Neural cell (in vitro differentiated cells): ENCODE data around the gene DNASE2. TPM values are rescaled to one million over a fixed set of nuclear protein-coding genes. Genes with fewer than 3 reads are reported as not detected.

Source experiments
- H2AFZ ChIP-seq: fragments of 200-600, 300-800 bp; sonication (generic), shearing (Covaris generic); 2 replicates; pipeline ENCODE4 v1.6.0; 2014; ENCODE audit warnings: low read depth, mild to moderate bottlenecking, antibody characterized with exemption, low read length, moderate library complexity
- H3F3A ChIP-seq: fragments of 200-600 bp; shearing (Covaris generic); 2 replicates; pipeline ENCODE4 v1.6.1; 2016; ENCODE audit warnings: mild to moderate bottlenecking, moderate library complexity, mixed read lengths, antibody characterized with exemption, low read length; ENCODE audit not compliant: insufficient read depth, poor library complexity, severe bottlenecking
- H3K27ac ChIP-seq: fragments of 200-600, 300-800 bp; sonication (generic), shearing (Covaris generic); 2 replicates; pipeline ENCODE4 v1.5.1; 2014; ENCODE audit warnings: mild to moderate bottlenecking, low read length, moderate library complexity
- H3K27me3 ChIP-seq: fragments of 300-800, 200-600 bp; sonication (generic), shearing (Covaris generic); 2 replicates; pipeline ENCODE4 v1.6.0; 2014; ENCODE audit warnings: mild to moderate bottlenecking, low read depth, low read length, moderate library complexity; ENCODE audit not compliant: insufficient read depth
- H3K36me3 ChIP-seq: fragments of 300-800, 200-600 bp; sonication (generic), shearing (Covaris generic); 2 replicates; pipeline ENCODE4 v1.5.1; 2014; ENCODE audit warnings: mild to moderate bottlenecking, antibody characterized with exemption, low read length, moderate library complexity; ENCODE audit not compliant: insufficient read depth
- H3K4me2 ChIP-seq: fragments of 300-800, 200-600 bp; sonication (generic), shearing (Covaris generic); 2 replicates; pipeline ENCODE4 v1.6.0; 2014; ENCODE audit warnings: mild to moderate bottlenecking, low read length
- H3K4me3 ChIP-seq: fragments of 300-800, 200-600 bp; sonication (generic), shearing (Covaris generic); 2 replicates; pipeline ENCODE4 v1.5.1; 2014; ENCODE audit warnings: mild to moderate bottlenecking, low read length, moderate library complexity
- H3K79me2 ChIP-seq: fragments of 200-600 bp; shearing (Covaris generic); replicated peaks from 2 replicates; pipeline ENCODE4 v1.6.0; 2014; ENCODE audit warnings: mild to moderate bottlenecking, low read length, moderate library complexity; ENCODE audit not compliant: insufficient read depth
- H3K9ac ChIP-seq: fragments of 300-800, 200-600 bp; sonication (generic), shearing (Covaris generic); 2 replicates; pipeline ENCODE4 v1.6.1; 2016; ENCODE audit warnings: mild to moderate bottlenecking, low read length, mixed read lengths
- H3K9me2 ChIP-seq: fragments of 200-600 bp; shearing (Covaris generic); 2 replicates; pipeline ENCODE4 v1.6.1; 2016; ENCODE audit warnings: mild to moderate bottlenecking, low read length, mixed read lengths; ENCODE audit not compliant: insufficient read depth
- H3K9me3 ChIP-seq: fragments of 200-600, 300-800 bp; sonication (generic), shearing (Covaris generic); 2 replicates; pipeline ENCODE4 v1.6.1; 2016; ENCODE audit warnings: mild to moderate bottlenecking, mixed run types, low read length, moderate library complexity, mixed read lengths
- H4K20me1 ChIP-seq: fragments of 200-600 bp; shearing (Covaris generic); 2 replicates; pipeline ENCODE4 v1.6.1; 2016; ENCODE audit warnings: mild to moderate bottlenecking, mixed run types; ENCODE audit not compliant: insufficient read depth
- EP300 ChIP-seq: fragments of 450-650 bp; conservative IDR thresholded peaks from 2 replicates; pipeline ENCODE4 v1.6.1; 2014; ENCODE audit warnings: antibody characterized with exemption, mild to moderate bottlenecking, moderate library complexity; ENCODE audit not compliant: poor library complexity, severe bottlenecking
- EZH2 ChIP-seq: fragments of 200-600, 300-800 bp; shearing (Covaris generic), sonication (generic); IDR thresholded peaks from 2 replicates; pipeline ENCODE4 v1.6.1; 2014; ENCODE audit warnings: antibody characterized with exemption, low read length, borderline replicate concordance, mild to moderate bottlenecking; ENCODE audit not compliant: insufficient read depth, poor library complexity, severe bottlenecking
- MXI1 ChIP-seq: fragments of 450-650 bp; conservative IDR thresholded peaks from 2 replicates; pipeline ENCODE4 v1.6.1; 2014; ENCODE audit warnings: antibody characterized with exemption, mild to moderate bottlenecking; ENCODE audit not compliant: poor library complexity, severe bottlenecking
- POLR2AphosphoS5 ChIP-seq: IDR thresholded peaks from 2 replicates; pipeline ENCODE4 v1.6.1; 2012
- RAD21 ChIP-seq: fragments of 450-650 bp; conservative IDR thresholded peaks from 2 replicates; pipeline ENCODE4 v1.6.1; 2014; ENCODE audit warnings: antibody characterized with exemption, mild to moderate bottlenecking, moderate library complexity
- SMC3 ChIP-seq: fragments of 450-650 bp; conservative IDR thresholded peaks from 2 replicates; pipeline ENCODE4 v1.6.1; 2014; ENCODE audit warnings: antibody characterized with exemption, mild to moderate bottlenecking, moderate library complexity; ENCODE audit not compliant: poor library complexity
- TAF1 ChIP-seq: IDR thresholded peaks from 2 replicates; pipeline ENCODE4 v1.6.1; 2012; ENCODE audit warnings: low read depth
- polyA plus RNA-seq: library from polyadenylated mRNA; depleted of rRNA; stranded (reverse); fragments of >200 nt; gene quantifications from 2 replicates; pipeline ENCODE4 v1.2.3, GENCODE V29; 2014
- TF ChIP-seq, protein P1 (sequence below): IDR thresholded peaks from 2 replicates; pipeline ENCODE4 v1.6.1; 2012; ENCODE audit warnings: borderline replicate concordance
- TF ChIP-seq, protein P2 (sequence below): fragments of 450-650 bp; IDR thresholded peaks from 2 replicates; pipeline ENCODE4 v1.5.1; 2014; ENCODE audit warnings: antibody characterized with exemption, mild to moderate bottlenecking, moderate library complexity; ENCODE audit not compliant: poor library complexity, severe bottlenecking

Gene DNASE2
- polyA plus RNA-seq, 1 donor from 2014 or later = 0.59 TPM

DNA sequence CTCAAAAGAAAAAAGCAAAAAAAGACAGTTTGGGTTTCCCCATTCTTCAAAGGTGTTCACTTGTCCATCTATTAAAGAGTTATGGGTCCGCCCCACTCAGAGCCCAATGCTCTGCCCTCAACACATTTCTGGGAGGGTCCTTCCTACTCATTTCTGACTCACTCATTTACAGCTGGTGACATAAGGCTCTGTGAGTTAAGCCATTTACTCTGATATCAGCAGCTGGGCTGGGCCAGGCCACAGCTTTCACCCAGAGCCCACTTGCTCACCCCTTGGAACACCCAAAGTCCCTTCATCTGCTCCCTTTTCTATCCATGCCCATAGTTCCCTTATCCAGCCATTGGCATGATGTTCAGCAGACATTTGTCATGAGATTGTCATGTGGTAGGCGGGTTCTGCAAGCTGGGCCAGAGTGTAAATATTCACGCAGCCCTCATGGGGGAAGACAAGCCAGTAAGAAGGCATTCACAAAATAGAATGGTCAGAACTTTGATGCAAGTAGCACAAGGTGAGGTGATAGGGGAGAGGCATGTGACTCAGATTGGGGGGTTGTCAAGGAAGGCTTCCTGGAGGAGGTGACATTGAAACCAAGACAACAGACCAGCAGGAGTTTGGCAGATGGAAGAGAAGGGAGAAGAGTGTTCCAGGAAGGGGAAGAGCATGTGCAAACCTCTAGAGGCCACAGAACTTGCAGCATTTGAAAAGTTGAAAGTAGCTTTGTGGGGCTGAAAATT is 37.1 kb downstream of the DNASE2 start:
- no peak overlapping the region for H2AFZ ChIP-seq

DNA sequence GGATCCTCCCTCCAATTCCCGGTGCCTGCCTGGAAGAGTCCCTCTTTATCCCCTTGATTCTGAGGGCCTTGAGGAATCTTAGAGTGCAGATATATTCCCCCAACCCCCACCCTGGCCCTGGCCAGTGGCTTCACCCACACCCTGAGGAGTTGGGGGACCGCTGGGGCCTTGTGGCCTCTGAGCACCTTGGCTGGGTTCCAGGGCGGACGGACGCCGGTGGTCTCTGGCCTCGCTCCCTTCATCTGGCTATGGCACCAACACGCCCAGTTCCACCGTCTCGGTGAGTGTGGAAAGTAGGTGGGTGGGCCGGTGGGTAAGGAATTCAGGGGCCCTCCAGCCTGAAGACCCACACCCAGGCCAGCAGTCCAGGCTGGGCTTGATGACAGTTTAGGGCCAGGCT is 37.9 kb downstream of the DNASE2 start:
- H2AFZ ChIP-seq = no peak overlapping the region
- peaks cover 9% of the 10 kb centered on the region for H3K36me3 ChIP-seq
- H3K27ac ChIP-seq = no peak overlapping the region
- H3K9me2 ChIP-seq = no peaks in the 10 kb centered on the region
- H4K20me1 ChIP-seq = peaks cover 16% of the 10 kb centered on the region
- no peaks in the 10 kb centered on the region for H3K27me3 ChIP-seq
- no peaks in the 10 kb centered on the region for H3F3A ChIP-seq
- no peaks in the 10 kb centered on the region for H3K9me3 ChIP-seq
- no peak overlapping the region for H3K4me2 ChIP-seq
- TF ChIP-seq TAF1 = no peak
- no peak for TF ChIP-seq MXI1
- TF ChIP-seq, protein P1, sequence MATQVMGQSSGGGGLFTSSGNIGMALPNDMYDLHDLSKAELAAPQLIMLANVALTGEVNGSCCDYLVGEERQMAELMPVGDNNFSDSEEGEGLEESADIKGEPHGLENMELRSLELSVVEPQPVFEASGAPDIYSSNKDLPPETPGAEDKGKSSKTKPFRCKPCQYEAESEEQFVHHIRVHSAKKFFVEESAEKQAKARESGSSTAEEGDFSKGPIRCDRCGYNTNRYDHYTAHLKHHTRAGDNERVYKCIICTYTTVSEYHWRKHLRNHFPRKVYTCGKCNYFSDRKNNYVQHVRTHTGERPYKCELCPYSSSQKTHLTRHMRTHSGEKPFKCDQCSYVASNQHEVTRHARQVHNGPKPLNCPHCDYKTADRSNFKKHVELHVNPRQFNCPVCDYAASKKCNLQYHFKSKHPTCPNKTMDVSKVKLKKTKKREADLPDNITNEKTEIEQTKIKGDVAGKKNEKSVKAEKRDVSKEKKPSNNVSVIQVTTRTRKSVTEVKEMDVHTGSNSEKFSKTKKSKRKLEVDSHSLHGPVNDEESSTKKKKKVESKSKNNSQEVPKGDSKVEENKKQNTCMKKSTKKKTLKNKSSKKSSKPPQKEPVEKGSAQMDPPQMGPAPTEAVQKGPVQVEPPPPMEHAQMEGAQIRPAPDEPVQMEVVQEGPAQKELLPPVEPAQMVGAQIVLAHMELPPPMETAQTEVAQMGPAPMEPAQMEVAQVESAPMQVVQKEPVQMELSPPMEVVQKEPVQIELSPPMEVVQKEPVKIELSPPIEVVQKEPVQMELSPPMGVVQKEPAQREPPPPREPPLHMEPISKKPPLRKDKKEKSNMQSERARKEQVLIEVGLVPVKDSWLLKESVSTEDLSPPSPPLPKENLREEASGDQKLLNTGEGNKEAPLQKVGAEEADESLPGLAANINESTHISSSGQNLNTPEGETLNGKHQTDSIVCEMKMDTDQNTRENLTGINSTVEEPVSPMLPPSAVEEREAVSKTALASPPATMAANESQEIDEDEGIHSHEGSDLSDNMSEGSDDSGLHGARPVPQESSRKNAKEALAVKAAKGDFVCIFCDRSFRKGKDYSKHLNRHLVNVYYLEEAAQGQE = no peak
- no peak for TF ChIP-seq RAD21
- TF ChIP-seq EZH2 = no peak
- no peak for TF ChIP-seq POLR2AphosphoS5
- TF ChIP-seq, protein P2, sequence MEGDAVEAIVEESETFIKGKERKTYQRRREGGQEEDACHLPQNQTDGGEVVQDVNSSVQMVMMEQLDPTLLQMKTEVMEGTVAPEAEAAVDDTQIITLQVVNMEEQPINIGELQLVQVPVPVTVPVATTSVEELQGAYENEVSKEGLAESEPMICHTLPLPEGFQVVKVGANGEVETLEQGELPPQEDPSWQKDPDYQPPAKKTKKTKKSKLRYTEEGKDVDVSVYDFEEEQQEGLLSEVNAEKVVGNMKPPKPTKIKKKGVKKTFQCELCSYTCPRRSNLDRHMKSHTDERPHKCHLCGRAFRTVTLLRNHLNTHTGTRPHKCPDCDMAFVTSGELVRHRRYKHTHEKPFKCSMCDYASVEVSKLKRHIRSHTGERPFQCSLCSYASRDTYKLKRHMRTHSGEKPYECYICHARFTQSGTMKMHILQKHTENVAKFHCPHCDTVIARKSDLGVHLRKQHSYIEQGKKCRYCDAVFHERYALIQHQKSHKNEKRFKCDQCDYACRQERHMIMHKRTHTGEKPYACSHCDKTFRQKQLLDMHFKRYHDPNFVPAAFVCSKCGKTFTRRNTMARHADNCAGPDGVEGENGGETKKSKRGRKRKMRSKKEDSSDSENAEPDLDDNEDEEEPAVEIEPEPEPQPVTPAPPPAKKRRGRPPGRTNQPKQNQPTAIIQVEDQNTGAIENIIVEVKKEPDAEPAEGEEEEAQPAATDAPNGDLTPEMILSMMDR = no peak
- TF ChIP-seq EP300 = no peak
- no peak for TF ChIP-seq SMC3
- H3K4me3 ChIP-seq = no peak overlapping the region
- peaks cover 28% of the 10 kb centered on the region for H3K79me2 ChIP-seq
- no peak overlapping the region for H3K9ac ChIP-seq

More for the DNA sequence above, 37.1 kb downstream of the DNASE2 start:
- no peak overlapping the region for H3K4me3 ChIP-seq
- H3K36me3 ChIP-seq = peaks cover 9% of the 10 kb centered on the region
- peaks cover 16% of the 10 kb centered on the region for H4K20me1 ChIP-seq
- no peak for TF ChIP-seq EP300
- no peak for TF ChIP-seq EZH2
- no peaks in the 10 kb centered on the region for H3K27me3 ChIP-seq
- no peak overlapping the region for H3K9ac ChIP-seq
- no peaks in the 10 kb centered on the region for H3K9me3 ChIP-seq
- peaks cover 28% of the 10 kb centered on the region for H3K79me2 ChIP-seq
- no peaks in the 10 kb centered on the region for H3K9me2 ChIP-seq
- H3K4me2 ChIP-seq = no peak overlapping the region
- H3K27ac ChIP-seq = no peak overlapping the region
- H3F3A ChIP-seq = no peaks in the 10 kb centered on the region
